Measurements from ENCODE around the gene GPR153. TPM values are rescaled to one million over a fixed set of nuclear protein-coding genes. Genes with fewer than 3 reads are reported as not detected.

Gene GPR153
- total and polyA plus RNA-seq, 2 donors (not counting 1 experiment from before 2014, with no cell fraction given), result 0.04 to 0.20 TPM

- TF ChIP-seq CTCF (IDR thresholded peaks at IDR 0.05), result no peak
- no peak for TF ChIP-seq EZH2 (IDR thresholded peaks at IDR 0.05; ENCODE audit: borderline replicate concordance, insufficient read depth, low read depth, low read length, poor library complexity, severe bottlenecking)
- no peak overlapping the region for H3K27ac ChIP-seq (ENCODE audit: low read length in 2 of 2)
- H3K9ac ChIP-seq (ENCODE audit: low read length), result no peak overlapping the region
- no peaks in the 10 kb centered on the region for H3K9me3 Mint-ChIP-seq (ENCODE audit: insufficient read depth)
- ChIA-PET POLR2A (no interaction called here), CTCF (no interaction called here)
- peaks cover 39% of the 10 kb centered on the region for H3K27me3 Mint-ChIP-seq
- H3K79me2 ChIP-seq (ENCODE audit: control insufficient read depth, insufficient read depth, low read length), result no peaks in the 10 kb centered on the region
- H4K20me1 ChIP-seq (ENCODE audit: control insufficient read depth, insufficient read depth, low read length, poor library complexity, severe bottlenecking), result no peaks in the 10 kb centered on the region
- H3K4me3 ChIP-seq (ENCODE audit: control extremely low read depth in 1 of 5, extremely low read depth in 1 of 5, insufficient read depth in 1 of 5, low read depth in 2 of 5, low read length in 4 of 5), result no peak overlapping the region
- peaks cover 0 to 41% (median 10%) of the 10 kb centered on the region in 4 experiments for H3K27me3 ChIP-seq (replicated peaks in 1 of 4; ENCODE audit: control extremely low read depth in 1 of 4, control insufficient read depth in 3 of 4, insufficient read depth in 4 of 4, low read length in 3 of 4)
- WGBS (ENCODE audit: insufficient coverage), result 67% methylated on average over 13 of the region's 15 CpGs
- H3K4me1 ChIP-seq (ENCODE audit: control insufficient read depth in 2 of 2, insufficient read depth in 2 of 2, low read length in 2 of 2), result peaks cover 3 to 8% of the 10 kb centered on the region in 2 donors
- intact Hi-C loops (cut with micrococcal nuclease), result no loop called here
- H3K36me3 ChIP-seq (replicated peaks in 1 of 2; ENCODE audit: control extremely low read depth in 1 of 2, control insufficient read depth in 1 of 2, extremely low read depth in 1 of 2, insufficient read depth in 2 of 2, low read length in 1 of 2), result no peaks in the 10 kb centered on the region
- no peak overlapping the region for H2AFZ ChIP-seq (ENCODE audit: insufficient read depth, low read depth, low read length, poor library complexity, severe bottlenecking)
- ATAC-seq (ENCODE audit: low read depth) (no peak), DNase-seq (no peak)
- no peak overlapping the region for H3K4me2 ChIP-seq (replicated peaks; ENCODE audit: low read depth, low read length, poor library complexity, severe bottlenecking)
- peaks cover 6% of the 10 kb centered on the region for H3K4me1 Mint-ChIP-seq
- H3K4me3 Mint-ChIP-seq, result no peak overlapping the region
- H3K9me3 ChIP-seq (ENCODE audit: control extremely low read depth in 1 of 3, control insufficient read depth in 2 of 3, insufficient read depth in 1 of 3, low read length in 2 of 3), result peaks cover 0 to 3% (median 0%) of the 10 kb centered on the region in 3 donors
- H3K27ac Mint-ChIP-seq, result no peak overlapping the region
Observed at GRCh38 chr1:6251681-6252373, 9.1 kb downstream of the GPR153 start.

- Mint-ChIP-seq H3K27ac (no peak overlapping the region), H3K4me3 (no peak overlapping the region), H3K27me3 (peaks cover 42% of the 10 kb centered on the region), H3K9me3 (ENCODE audit: insufficient read depth) (no peaks in the 10 kb centered on the region), H3K4me1 (peaks cover 12% of the 10 kb centered on the region)
- Histone ChIP-seq H3K27ac (ENCODE audit: low read length in 2 of 2) (no peak overlapping the region), H3K4me2 (replicated peaks; ENCODE audit: low read depth, low read length, poor library complexity, severe bottlenecking) (no peak overlapping the region), H3K4me1 (ENCODE audit: control insufficient read depth in 2 of 2, insufficient read depth in 2 of 2, low read length in 2 of 2) (peaks cover 7 to 14% of the 10 kb centered on the region in 2 donors), H2AFZ (ENCODE audit: insufficient read depth, low read depth, low read length, poor library complexity, severe bottlenecking) (no peak overlapping the region), H3K4me3 (ENCODE audit: control extremely low read depth in 1 of 5, extremely low read depth in 1 of 5, insufficient read depth in 1 of 5, low read depth in 2 of 5, low read length in 4 of 5) (no peak overlapping the region), H3K79me2 (ENCODE audit: control insufficient read depth, insufficient read depth, low read length) (no peaks in the 10 kb centered on the region), H3K9ac (ENCODE audit: low read length) (no peak overlapping the region), H3K36me3 (replicated peaks in 1 of 2; ENCODE audit: control extremely low read depth in 1 of 2, control insufficient read depth in 1 of 2, extremely low read depth in 1 of 2, insufficient read depth in 2 of 2, low read length in 1 of 2) (no peaks in the 10 kb centered on the region), H3K27me3 (replicated peaks in 1 of 4; ENCODE audit: control extremely low read depth in 1 of 4, control insufficient read depth in 3 of 4, insufficient read depth in 4 of 4, low read length in 3 of 4) (peaks cover 0 to 47% (median 12%) of the 10 kb centered on the region in 4 experiments), H4K20me1 (ENCODE audit: control insufficient read depth, insufficient read depth, low read length, poor library complexity, severe bottlenecking) (no peaks in the 10 kb centered on the region), H3K9me3 (ENCODE audit: control extremely low read depth in 1 of 3, control insufficient read depth in 2 of 3, insufficient read depth in 1 of 3, low read length in 2 of 3) (peaks cover 0 to 5% (median 0%) of the 10 kb centered on the region in 3 donors)
- CTCF ChIA-PET, result interaction anchor here (1.6 kb wide), 1 partner anchor 16 kb away, joined by 4 read pairs; no protein-coding TSS in a partner anchor
- DNase-seq, result no peak
- TF ChIP-seq EZH2 (IDR thresholded peaks at IDR 0.05; ENCODE audit: borderline replicate concordance, insufficient read depth, low read depth, low read length, poor library complexity, severe bottlenecking) (no peak), CTCF (IDR thresholded peaks at IDR 0.05) (no peak)
- WGBS (ENCODE audit: insufficient coverage), result 89% methylated on average over 19 of the region's 19 CpGs
- POLR2A ChIA-PET, result no interaction called here
- intact Hi-C loops (cut with micrococcal nuclease), result no loop called here
- ATAC-seq (ENCODE audit: low read depth), result no peak
Observed at GRCh38 chr1:6251233-6251632, 9.7 kb downstream of the GPR153 start.
